Naive B cell (primary cell): ENCODE data around the gene PKD2. TPM values are rescaled to one million over a fixed set of nuclear protein-coding genes. Genes with fewer than 3 reads are reported as not detected.

Source experiments
- ATAC-seq, 2 donors: fragments of 150-1000 bp; cut with Tn5 transposase; 2 replicates each; pipeline ENCODE4 v1.10.0; 2021; ENCODE audit warnings: low read depth in 2 of 2, mild to moderate bottlenecking in 2 of 2, moderate library complexity in 2 of 2
- DNase-seq: peaks from one replicate; pipeline ENCODE4 v3.0.0; 2022
- H3K27ac Mint-ChIP-seq, 6 donors: one replicate each; pipeline ENCODE4 v1.8.0; 2020 to 2022; ENCODE audit warnings: mild to moderate bottlenecking in 6 of 6, mixed read lengths in 6 of 6, moderate library complexity in 5 of 6, inconsistent platforms in 2 of 6
- H3K27me3 Mint-ChIP-seq, 3 donors: one replicate each; pipeline ENCODE4 v1.8.0; 2021 to 2022; ENCODE audit warnings: mixed read lengths in 3 of 3, mild to moderate bottlenecking in 1 of 3
- H3K36me3 Mint-ChIP-seq, 2 donors: one replicate each; pipeline ENCODE4 v1.8.0; 2020 to 2022; ENCODE audit warnings: mixed read lengths in 2 of 2, inconsistent platforms in 1 of 2, mild to moderate bottlenecking in 1 of 2
- H3K4me1 Mint-ChIP-seq, 3 donors: one replicate each; pipeline ENCODE4 v1.8.0; 2020 to 2022; ENCODE audit warnings: mixed read lengths in 3 of 3, inconsistent platforms in 1 of 3, mild to moderate bottlenecking in 1 of 3, moderate library complexity in 1 of 3
- H3K4me3 Mint-ChIP-seq, 8 donors: one replicate each; pipeline ENCODE4 v1.8.0; 2020 to 2022; ENCODE audit warnings: mild to moderate bottlenecking in 8 of 8, mixed read lengths in 8 of 8, moderate library complexity in 8 of 8, inconsistent platforms in 2 of 8
- H3K9me3 Mint-ChIP-seq, 7 donors: one replicate each; pipeline ENCODE4 v1.8.0; 2020 to 2022; ENCODE audit warnings: mixed read lengths in 7 of 7, mild to moderate bottlenecking in 5 of 7, inconsistent platforms in 2 of 7, moderate library complexity in 1 of 7
- polyA plus RNA-seq, 6 donors: library from polyadenylated mRNA; unstranded; fragments of 300-500 nt; fragmentation: Illumina TruSeq; gene quantifications; one replicate each; pipeline ENCODE4 v1.2.3, GENCODE V29; 2021; ENCODE audit warnings: low read depth in 6 of 6

PKD2 gene
- polyA plus RNA-seq, 6 donors from 2014 or later: 1.1 to 5.2 (median 2.2) TPM

DNA sequence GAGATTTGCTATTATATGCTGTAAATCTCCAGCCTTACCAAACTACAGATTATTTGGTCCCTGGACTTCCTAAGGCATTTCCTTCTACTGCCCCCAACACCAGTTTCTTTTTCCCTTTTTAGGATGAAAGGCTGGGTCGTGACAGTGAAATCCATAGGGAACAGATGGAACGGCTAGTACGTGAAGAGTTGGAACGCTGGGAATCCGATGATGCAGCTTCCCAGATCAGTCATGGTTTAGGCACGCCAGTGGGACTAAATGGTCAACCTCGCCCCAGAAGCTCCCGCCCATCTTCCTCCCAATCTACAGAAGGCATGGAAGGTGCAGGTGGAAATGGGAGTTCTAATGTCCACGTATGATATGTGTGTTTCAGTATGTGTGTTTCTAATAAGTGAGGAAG, 67.9 kb downstream of the PKD2 start:
- Mint-ChIP-seq H3K4me3 (no peak overlapping the region), H3K27ac (no peak overlapping the region), H3K36me3 (peaks cover 23 to 25% of the 10 kb centered on the region in 2 donors), H3K9me3 (peaks cover 8 to 19% (median 13%) of the 10 kb centered on the region in 7 donors), H3K4me1 (no peaks in the 10 kb centered on the region), H3K27me3 (no peaks in the 10 kb centered on the region)
- ATAC-seq: no peak
- no peak for DNase-seq

DNA sequence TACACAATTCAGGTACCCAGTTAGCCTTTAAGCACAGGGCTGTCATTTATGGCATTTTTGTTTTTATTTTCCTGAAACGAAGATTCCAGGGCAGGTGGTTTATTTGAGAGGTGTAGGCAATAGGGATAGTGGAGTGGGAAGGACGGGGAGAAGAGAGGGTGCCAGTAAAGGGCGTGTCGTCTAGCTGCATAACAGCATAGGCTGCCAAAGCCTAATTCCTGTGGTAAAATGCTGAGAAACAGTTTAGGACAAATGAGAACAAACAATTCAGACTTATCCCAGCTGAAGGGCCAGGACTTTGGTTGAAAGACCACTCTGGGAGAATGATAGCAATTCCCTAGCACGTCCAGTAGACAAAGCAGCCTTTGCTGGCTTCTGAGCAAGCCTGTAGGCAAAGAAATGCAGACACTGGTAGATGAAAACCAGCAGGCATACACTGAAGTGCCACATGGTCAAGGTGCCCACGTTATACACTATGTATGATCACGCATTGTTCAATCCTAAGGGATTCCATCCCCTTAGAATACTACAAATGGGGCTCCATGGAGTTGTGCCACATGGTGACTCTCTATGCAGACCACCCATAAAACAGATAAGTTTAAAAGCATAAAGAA, 70.6 kb downstream of the PKD2 start:
- H3K4me3 Mint-ChIP-seq: no peak overlapping the region
- H3K27ac Mint-ChIP-seq: no peak overlapping the region
- H3K36me3 Mint-ChIP-seq: peaks cover 0 to 12% of the 10 kb centered on the region in 2 donors
- DNase-seq (no peak), ATAC-seq (no peak)
- H3K9me3 Mint-ChIP-seq: peaks cover 0 to 1% (median 0%) of the 10 kb centered on the region in 7 donors
- H3K27me3 Mint-ChIP-seq: no peaks in the 10 kb centered on the region
- H3K4me1 Mint-ChIP-seq: no peaks in the 10 kb centered on the region

DNA sequence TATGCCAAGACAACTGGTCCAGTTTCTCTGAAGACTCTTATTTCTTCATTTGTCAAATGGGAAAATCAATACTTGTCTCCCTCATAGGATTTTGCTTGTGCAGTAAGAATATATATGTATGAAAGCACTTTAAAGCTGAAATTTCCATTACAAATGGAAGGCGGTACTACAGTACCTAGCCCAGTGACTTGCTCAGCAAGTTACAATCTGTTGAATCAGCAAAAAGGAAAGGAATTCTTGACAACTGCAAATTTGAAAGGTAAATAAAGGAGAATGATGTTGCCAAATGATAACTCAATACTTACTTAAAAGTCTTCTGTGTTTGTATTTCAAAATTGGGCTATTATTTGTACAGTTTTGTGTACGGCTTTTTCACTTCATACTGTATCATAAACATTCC, 71.1 kb downstream of the PKD2 start:
- ATAC-seq: no peak
- Mint-ChIP-seq H3K27ac (no peak overlapping the region), H3K4me1 (no peaks in the 10 kb centered on the region), H3K27me3 (no peaks in the 10 kb centered on the region), H3K36me3 (peaks cover 0 to 12% of the 10 kb centered on the region in 2 donors), H3K9me3 (no peaks in the 10 kb centered on the region), H3K4me3 (no peak overlapping the region)
- DNase-seq: no peak

DNA sequence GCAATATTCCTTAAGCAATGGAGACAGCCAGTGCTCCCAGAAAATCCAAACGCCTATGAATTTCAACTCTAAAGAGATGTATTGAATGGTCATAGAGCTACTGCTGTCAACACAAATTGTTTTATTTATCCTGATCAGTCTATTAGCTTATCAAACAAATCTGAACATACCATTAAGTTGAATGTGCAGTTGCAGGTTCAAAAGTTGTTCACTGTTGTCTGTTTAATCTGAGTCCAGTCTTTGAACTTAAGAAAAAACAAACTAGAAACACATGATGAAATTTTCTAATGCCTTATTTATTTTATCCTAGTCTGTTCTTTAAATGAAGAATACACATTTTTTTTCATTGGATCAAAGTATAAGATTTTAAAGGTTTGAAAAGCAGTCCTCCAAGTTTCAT, 73.2 kb downstream of the PKD2 start:
- Mint-ChIP-seq H3K27me3 (no peaks in the 10 kb centered on the region), H3K36me3 (peaks cover 0 to 7% of the 10 kb centered on the region in 2 donors), H3K4me3 (no peak overlapping the region), H3K9me3 (no peaks in the 10 kb centered on the region), H3K4me1 (no peaks in the 10 kb centered on the region), H3K27ac (no peak overlapping the region)
- DNase-seq: no peak
- no peak for ATAC-seq

DNA sequence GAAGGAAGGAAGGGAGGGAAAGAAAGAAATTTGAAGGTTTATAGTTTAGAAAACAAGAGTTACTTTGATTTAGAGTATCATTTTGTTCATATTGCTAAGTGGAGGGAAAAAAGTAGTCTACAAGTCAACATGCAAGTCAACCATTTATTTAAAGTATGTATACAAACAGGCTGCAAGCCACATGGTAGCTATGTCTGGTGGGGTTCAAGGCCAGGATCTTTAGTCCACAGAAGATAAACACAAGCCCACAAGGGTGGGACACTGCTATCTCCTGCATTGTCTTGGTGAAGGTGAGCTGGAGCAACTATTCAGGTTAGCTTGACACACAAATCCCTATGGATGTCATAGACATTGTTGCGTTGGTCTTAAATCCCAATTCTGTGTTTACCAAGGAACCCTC, 79.6 kb downstream of the PKD2 start:
- no peak for ATAC-seq
- no peaks in the 10 kb centered on the region for H3K27me3 Mint-ChIP-seq
- no peak overlapping the region for H3K27ac Mint-ChIP-seq
- H3K9me3 Mint-ChIP-seq: no peaks in the 10 kb centered on the region
- no peak for DNase-seq
- H3K4me3 Mint-ChIP-seq: no peak overlapping the region
- no peaks in the 10 kb centered on the region for H3K4me1 Mint-ChIP-seq
- no peaks in the 10 kb centered on the region for H3K36me3 Mint-ChIP-seq

DNA sequence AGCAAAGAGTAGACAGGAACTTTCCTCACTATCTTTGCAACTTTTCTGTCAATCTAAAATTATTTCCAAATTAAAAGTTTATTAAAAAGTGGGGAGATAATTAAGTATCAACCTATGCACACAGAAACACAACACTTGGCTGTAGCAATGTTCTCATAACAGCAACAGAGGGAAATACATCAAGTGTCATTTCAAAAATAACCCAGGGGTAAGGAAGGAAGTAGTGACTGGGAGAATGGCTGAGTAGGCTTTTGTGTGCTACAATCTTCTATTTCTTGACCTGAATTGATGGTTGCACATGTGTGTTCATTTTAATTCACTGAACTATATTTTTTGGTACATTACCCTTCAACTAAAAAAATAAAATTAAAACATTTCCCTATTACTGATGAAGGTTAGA, 83.5 kb downstream of the PKD2 start:
- no peak for ATAC-seq
- Mint-ChIP-seq H3K27me3 (no peaks in the 10 kb centered on the region), H3K4me3 (no peak overlapping the region), H3K4me1 (no peaks in the 10 kb centered on the region), H3K36me3 (no peaks in the 10 kb centered on the region), H3K27ac (no peak overlapping the region), H3K9me3 (no peaks in the 10 kb centered on the region)
- DNase-seq: no peak

DNA sequence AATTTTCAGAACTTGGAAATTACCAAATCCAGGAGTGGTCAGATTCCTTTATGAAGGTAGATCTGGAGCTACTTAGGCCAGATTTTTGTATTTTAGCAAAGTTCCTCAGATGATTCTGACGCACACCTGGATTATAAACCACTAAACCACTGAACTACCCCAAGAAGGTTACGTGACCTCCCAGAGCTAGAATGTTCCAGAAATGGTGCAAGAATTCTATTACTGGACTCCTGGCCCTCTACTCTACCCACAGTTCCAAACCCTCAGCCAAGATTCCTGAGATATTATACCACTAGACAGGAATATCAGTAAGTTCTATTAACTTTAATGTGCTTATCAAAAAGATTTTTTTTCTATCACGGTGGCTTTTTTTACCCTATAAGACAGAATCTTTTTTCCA, 83.9 kb downstream of the PKD2 start:
- Mint-ChIP-seq H3K4me3 (no peak overlapping the region), H3K4me1 (no peaks in the 10 kb centered on the region), H3K27me3 (no peaks in the 10 kb centered on the region), H3K27ac (no peak overlapping the region), H3K36me3 (no peaks in the 10 kb centered on the region), H3K9me3 (no peaks in the 10 kb centered on the region)
- DNase-seq (no peak), ATAC-seq (no peak)

DNA sequence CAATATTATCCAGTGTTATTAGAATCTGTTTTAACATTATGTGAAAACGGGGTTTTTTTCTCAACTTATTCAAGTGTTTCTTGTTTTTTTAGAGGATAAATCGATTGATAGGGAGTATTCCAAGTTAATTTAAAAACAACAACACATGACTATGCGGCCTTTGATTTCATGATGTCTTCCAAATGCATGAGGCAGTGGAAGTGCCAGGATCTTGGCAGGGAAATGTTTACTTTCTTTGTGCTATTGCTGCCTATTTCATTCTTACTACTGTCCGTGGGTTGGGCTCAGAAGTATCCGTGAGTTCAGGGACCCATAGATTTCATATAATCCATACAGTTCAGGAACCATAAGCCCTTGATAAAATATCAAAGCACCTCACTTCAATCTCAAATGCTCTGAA, 86.4 kb downstream of the PKD2 start:
- Mint-ChIP-seq H3K27ac (no peak overlapping the region), H3K4me1 (no peaks in the 10 kb centered on the region), H3K27me3 (no peaks in the 10 kb centered on the region), H3K36me3 (no peaks in the 10 kb centered on the region), H3K4me3 (no peak overlapping the region), H3K9me3 (no peaks in the 10 kb centered on the region)
- ATAC-seq (no peak), DNase-seq (no peak)

DNA sequence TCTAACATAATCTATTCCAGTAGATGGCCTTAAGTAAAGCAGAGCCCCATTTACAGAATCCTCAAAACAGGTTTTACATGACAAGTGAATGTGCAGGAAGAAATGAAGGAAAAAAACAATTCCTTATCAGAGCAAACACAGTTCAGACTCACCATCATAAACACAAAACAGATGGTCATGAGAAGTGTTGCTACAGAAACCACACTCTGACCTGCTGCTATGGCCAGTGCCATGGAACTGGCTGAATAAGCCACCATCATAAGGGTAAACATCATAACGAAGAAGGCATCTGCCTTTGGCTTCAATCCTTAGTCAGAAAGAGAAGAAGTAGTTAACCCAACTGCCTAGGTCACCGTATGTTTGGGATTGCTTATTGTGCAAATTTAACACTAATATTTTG, 89.9 kb downstream of the PKD2 start:
- no peak overlapping the region for H3K27ac Mint-ChIP-seq
- ATAC-seq: no peak
- peaks cover 0 to 8% (median 0%) of the 10 kb centered on the region in 3 donors for H3K27me3 Mint-ChIP-seq
- H3K4me3 Mint-ChIP-seq: no peak overlapping the region
- peaks cover 0 to 5% (median 0%) of the 10 kb centered on the region in 3 donors for H3K4me1 Mint-ChIP-seq
- no peak for DNase-seq
- H3K36me3 Mint-ChIP-seq: no peaks in the 10 kb centered on the region
- no peaks in the 10 kb centered on the region for H3K9me3 Mint-ChIP-seq

DNA sequence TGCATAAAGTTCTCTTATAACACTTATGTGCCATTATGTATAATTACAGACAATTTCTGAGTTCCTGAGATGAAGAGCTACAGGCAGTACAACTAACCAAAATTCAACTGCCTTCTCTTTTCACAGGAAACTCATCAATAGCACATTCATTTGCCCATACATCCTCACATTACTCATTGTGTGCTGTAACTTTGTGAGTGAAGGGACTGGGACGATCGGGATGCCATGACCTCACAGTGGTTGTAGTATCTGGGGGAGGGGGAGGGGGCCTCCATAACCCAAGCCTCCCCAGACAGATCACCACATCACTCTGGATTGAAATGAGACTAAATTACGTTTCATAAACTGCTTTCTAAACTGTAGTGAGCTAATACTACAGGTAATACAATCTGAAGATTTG, 90.3 kb downstream of the PKD2 start:
- peaks cover 0 to 8% (median 0%) of the 10 kb centered on the region in 3 donors for H3K27me3 Mint-ChIP-seq
- ATAC-seq (no peak), DNase-seq (no peak)
- no peaks in the 10 kb centered on the region for H3K9me3 Mint-ChIP-seq
- H3K27ac Mint-ChIP-seq: no peak overlapping the region
- H3K36me3 Mint-ChIP-seq: no peaks in the 10 kb centered on the region
- H3K4me1 Mint-ChIP-seq: peaks cover 0 to 5% (median 0%) of the 10 kb centered on the region in 3 donors
- H3K4me3 Mint-ChIP-seq: no peak overlapping the region

DNA sequence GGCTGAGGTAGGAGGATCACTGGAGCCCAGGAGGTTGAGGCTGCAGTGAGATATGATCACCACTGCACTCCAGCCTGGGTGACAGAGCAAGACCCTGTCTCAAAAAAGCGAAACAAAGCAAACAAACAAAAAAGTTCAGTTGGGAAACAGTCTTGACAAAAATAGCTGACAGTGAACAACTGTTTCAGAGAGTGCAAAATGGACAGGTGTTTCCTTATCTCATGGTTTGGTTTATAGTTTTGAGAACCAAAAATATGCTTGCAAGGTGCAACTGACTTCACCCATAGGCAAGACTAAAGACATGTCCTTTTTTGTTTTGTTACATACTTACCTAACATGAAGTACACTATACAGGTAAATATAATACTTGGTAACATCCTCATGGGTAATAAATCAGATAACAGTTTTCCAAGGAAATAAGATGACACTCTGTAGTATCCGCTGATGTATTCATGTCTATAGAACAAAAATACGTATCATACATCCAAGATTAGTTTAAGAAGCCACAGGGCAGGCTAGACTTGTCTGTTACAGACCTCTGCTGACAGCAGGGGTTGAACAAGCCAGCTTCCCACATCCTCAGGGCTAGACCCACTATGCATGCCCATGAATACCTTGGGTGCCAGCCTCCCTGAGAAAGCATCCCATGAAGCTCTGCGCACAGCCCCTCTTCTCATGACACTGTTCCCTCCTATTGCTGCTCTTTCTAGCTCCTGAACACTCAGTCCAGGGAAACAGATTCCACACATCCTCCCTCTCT, 91.7 kb downstream of the PKD2 start:
- H3K27me3 Mint-ChIP-seq: peaks cover 0 to 8% (median 0%) of the 10 kb centered on the region in 3 donors
- DNase-seq (no peak), ATAC-seq (no peak)
- no peak overlapping the region for H3K27ac Mint-ChIP-seq
- H3K4me3 Mint-ChIP-seq: no peak overlapping the region
- H3K9me3 Mint-ChIP-seq: no peaks in the 10 kb centered on the region
- H3K36me3 Mint-ChIP-seq: no peaks in the 10 kb centered on the region
- peaks cover 0 to 5% (median 0%) of the 10 kb centered on the region in 3 donors for H3K4me1 Mint-ChIP-seq

DNA sequence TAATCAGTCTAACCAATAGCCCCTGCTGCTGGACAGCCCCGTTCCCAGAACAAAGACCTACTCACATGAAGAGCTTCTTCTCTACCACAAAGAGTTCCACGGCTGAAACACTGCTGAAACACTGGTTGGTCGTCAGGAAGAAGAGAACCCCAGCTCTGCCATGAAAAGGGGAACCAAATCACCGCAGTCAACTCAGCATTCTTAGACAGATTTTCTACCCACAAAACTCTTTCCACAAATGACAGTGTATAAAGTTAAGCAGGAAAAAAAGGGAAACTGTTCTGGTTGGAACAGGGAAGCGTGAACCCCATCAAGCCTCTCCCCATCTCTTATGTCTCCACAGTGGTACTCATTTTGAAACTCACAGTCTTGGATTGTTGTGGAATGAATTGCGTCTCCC, 93.7 kb downstream of the PKD2 start:
- peaks cover 0 to 8% (median 0%) of the 10 kb centered on the region in 3 donors for H3K27me3 Mint-ChIP-seq
- peak overlapping the region in 1 of 6 donors; percentile 62 for H3K27ac Mint-ChIP-seq
- H3K36me3 Mint-ChIP-seq: no peaks in the 10 kb centered on the region
- ATAC-seq (peak in 1 of 2 donors; percentile 41), DNase-seq (no peak)
- no peak overlapping the region for H3K4me3 Mint-ChIP-seq
- H3K4me1 Mint-ChIP-seq: peaks cover 0 to 5% (median 0%) of the 10 kb centered on the region in 3 donors
- H3K9me3 Mint-ChIP-seq: no peaks in the 10 kb centered on the region

DNA sequence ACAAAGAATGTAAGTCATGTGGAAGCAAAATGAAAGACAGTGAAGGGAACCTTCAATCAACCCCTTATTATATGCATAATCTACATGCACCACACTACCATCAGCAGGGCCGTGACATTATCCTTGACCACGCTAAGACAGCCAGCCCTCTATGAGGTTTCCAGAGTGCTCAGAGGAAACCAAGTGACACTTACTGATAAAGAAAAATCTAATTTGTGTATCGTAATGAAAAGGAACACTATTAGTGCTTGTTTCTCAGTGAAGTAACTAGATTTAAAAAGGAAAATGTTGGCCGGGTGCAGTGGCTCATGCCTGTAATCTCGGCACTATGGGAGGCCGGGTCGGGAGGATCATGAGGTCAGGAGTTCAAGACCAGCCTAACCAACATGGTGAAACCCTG, 94.6 kb downstream of the PKD2 start:
- no peak for ATAC-seq
- DNase-seq: no peak
- Mint-ChIP-seq H3K36me3 (no peaks in the 10 kb centered on the region), H3K9me3 (no peaks in the 10 kb centered on the region), H3K27me3 (peaks cover 0 to 8% (median 0%) of the 10 kb centered on the region in 3 donors), H3K4me1 (peaks cover 0 to 5% (median 0%) of the 10 kb centered on the region in 3 donors), H3K27ac (no peak overlapping the region), H3K4me3 (no peak overlapping the region)

DNA sequence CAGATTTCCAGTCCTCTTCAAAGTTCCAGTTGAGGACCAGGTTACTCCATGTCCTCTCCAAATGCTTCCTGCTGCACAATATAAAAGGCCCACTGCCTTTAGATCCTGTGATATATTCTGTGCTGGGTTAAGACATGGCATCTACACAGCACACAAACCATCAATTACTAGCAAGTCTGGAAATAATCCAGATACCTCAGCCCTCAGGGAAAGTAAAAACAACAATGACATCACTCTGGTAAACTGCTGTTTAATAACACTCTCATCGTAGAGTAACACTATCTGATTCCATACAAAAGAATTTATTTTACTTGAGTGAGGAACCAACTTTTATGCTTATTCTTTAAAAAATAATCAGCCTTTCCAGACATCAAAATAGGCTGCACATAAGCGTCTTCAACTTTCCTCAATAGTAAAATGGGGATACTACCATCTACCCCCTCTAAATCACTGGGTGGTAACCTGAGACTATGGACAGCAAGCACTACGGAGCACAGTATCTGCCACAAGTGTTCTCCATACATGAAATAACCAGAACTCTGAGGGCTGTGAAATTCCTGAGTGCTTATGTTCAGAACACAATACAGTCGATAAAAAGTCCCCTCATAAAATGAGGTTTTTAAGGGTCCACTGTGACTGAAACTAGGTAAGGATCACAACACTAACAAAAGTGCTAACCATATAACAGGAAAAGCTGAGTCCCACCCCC, 97.6 kb downstream of the PKD2 start:
- Mint-ChIP-seq H3K36me3 (no peaks in the 10 kb centered on the region), H3K9me3 (no peaks in the 10 kb centered on the region), H3K27me3 (peaks cover 0 to 8% (median 0%) of the 10 kb centered on the region in 3 donors), H3K27ac (no peak overlapping the region), H3K4me1 (peaks cover 0 to 5% (median 0%) of the 10 kb centered on the region in 3 donors), H3K4me3 (no peak overlapping the region)
- ATAC-seq (no peak), DNase-seq (no peak)
